NT2/D1 (cell line): ENCODE results near the gene WT1.

ENCODE experiments used
- DNase-seq: peaks from one replicate; pipeline ENCODE4 v3.0.0-alpha.2; 2011; ENCODE audit warnings: low read depth, low spot score
- H3K27me3 ChIP-seq: 2 replicates; pipeline ENCODE4 v1.6.0; 2011; ENCODE audit warnings: mild to moderate bottlenecking; ENCODE audit not compliant: insufficient read length, insufficient read depth
- H3K36me3 ChIP-seq: 2 replicates; pipeline ENCODE4 v1.6.1; 2011; ENCODE audit warnings: mild to moderate bottlenecking, low read length, mixed read lengths; ENCODE audit not compliant: insufficient read depth, insufficient read length
- H3K4me1 ChIP-seq: 2 replicates; pipeline ENCODE4 v1.5.1; 2011; ENCODE audit not compliant: insufficient read depth, insufficient read length
- H3K4me3 ChIP-seq: 2 replicates; pipeline ENCODE4 v1.5.1; 2011; ENCODE audit warnings: low read depth; ENCODE audit not compliant: insufficient read length
- H3K9ac ChIP-seq: 2 replicates; pipeline ENCODE4 v1.6.0; 2011; ENCODE audit warnings: low read depth; ENCODE audit not compliant: insufficient read length
- H3K9me3 ChIP-seq: 2 replicates; pipeline ENCODE4 v1.5.1; 2011; ENCODE audit warnings: mild to moderate bottlenecking, low read length; ENCODE audit not compliant: insufficient read depth
- SUZ12 ChIP-seq: IDR thresholded peaks from 2 replicates; pipeline ENCODE4 v1.6.1; 2011; ENCODE audit not compliant: insufficient read length, insufficient read depth; ENCODE audit errors: extremely low read depth
- YY1 ChIP-seq: IDR thresholded peaks from 2 replicates; pipeline ENCODE4 v1.6.1; 2011; ENCODE audit not compliant: insufficient read length, insufficient read depth
- ZNF274 ChIP-seq: IDR thresholded peaks from 2 replicates; pipeline ENCODE4 v1.6.1; 2011; ENCODE audit warnings: mild to moderate bottlenecking, low read depth, low read length

WT1 gene

DNA sequence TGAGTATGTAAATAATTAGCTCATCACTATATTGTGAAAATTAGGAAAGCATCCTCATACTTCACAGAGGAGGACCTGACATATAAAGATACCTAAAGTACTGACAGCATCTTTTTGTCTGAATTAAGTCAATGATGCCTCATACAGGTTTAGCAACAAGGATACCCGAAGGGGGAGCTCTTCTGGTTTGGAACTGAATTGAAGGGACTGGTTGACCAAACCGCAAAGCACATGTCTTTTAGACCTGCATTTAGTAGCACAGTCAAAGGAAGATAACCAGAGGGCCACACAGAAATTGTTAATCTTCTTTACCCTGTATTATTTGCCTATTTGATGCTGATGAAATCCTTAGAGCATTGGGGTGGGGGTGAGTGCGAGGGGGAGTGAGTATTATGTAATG lies 12.9 kb upstream of the WT1 start:
- H3K4me1 ChIP-seq = no peaks in the 10 kb centered on the region
- H3K36me3 ChIP-seq = no peaks in the 10 kb centered on the region
- no peak for TF ChIP-seq SUZ12
- TF ChIP-seq ZNF274 = no peak
- no peak for TF ChIP-seq YY1
- DNase-seq = no peak
- peaks cover 9% of the 10 kb centered on the region for H3K27me3 ChIP-seq
- no peak overlapping the region for H3K4me3 ChIP-seq
- no peak overlapping the region for H3K9ac ChIP-seq
- no peaks in the 10 kb centered on the region for H3K9me3 ChIP-seq

- H3K4me3 ChIP-seq = no peak overlapping the region
- no peak overlapping the region for H3K9ac ChIP-seq
- no peaks in the 10 kb centered on the region for H3K4me1 ChIP-seq
- peaks cover 19% of the 10 kb centered on the region for H3K27me3 ChIP-seq
- H3K9me3 ChIP-seq = no peaks in the 10 kb centered on the region
- TF ChIP-seq ZNF274 (no peak), SUZ12 (no peak), YY1 (no peak)
- no peaks in the 10 kb centered on the region for H3K36me3 ChIP-seq
- DNase-seq = no peak
Measured at GRCh38 chr11:32447252-32447651, 11.9 kb upstream of the WT1 start.

DNA sequence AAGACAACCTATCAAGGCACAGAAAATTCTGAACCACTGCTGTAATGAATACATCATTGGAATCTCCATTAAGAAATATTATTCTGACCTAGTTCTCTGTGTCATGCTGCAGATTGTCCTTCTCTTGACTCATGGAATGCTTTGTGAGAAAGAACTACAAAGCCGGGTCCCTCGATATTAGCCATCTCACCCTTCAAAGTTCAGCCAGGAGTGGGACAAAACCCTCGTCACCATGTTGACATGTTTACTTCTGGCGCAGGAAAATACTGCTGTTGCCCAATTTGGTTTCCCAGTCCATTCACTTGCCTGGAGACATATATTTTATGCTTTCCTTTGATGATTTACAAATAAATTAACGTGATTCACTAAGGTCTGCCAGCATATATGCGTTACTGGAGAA lies 10.9 kb upstream of the WT1 start:
- Histone ChIP-seq H3K4me1 (no peaks in the 10 kb centered on the region), H3K36me3 (no peaks in the 10 kb centered on the region), H3K9ac (no peak overlapping the region), H3K27me3 (peaks cover 29% of the 10 kb centered on the region), H3K4me3 (no peak overlapping the region), H3K9me3 (no peaks in the 10 kb centered on the region)
- DNase-seq = no peak
- no peak for TF ChIP-seq YY1
- TF ChIP-seq ZNF274 = no peak
- TF ChIP-seq SUZ12 = no peak

DNA sequence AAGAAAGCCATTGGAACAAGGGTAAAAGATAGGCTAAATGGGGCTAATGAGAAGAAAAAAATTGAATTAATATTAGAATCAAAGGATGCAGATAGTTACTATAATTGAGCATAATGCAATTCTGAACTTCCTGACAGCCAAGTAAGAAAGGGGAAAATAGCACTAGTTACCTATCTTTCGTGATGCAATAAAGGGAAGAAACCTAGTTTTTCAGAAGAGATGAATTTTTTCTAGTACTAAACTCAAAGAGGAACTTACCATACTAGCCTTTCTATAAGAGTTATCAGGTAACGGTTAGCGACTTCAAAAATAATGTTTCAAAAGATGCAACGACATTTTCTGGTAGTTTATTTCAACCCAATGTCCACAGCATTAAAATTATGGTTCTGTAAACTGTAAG lies 8.8 kb upstream of the WT1 start:
- H3K9me3 ChIP-seq = no peaks in the 10 kb centered on the region
- no peak overlapping the region for H3K9ac ChIP-seq
- DNase-seq = no peak
- peaks cover 47% of the 10 kb centered on the region for H3K27me3 ChIP-seq
- TF ChIP-seq SUZ12 (no peak), YY1 (no peak), ZNF274 (no peak)
- H3K4me1 ChIP-seq = no peaks in the 10 kb centered on the region
- no peaks in the 10 kb centered on the region for H3K36me3 ChIP-seq
- H3K4me3 ChIP-seq = no peak overlapping the region

- Histone ChIP-seq H3K27me3 (peaks cover 80% of the 10 kb centered on the region), H3K4me3 (no peak overlapping the region), H3K36me3 (no peaks in the 10 kb centered on the region), H3K9me3 (no peaks in the 10 kb centered on the region), H3K9ac (no peak overlapping the region), H3K4me1 (peaks cover 2% of the 10 kb centered on the region)
- no peak for DNase-seq
- TF ChIP-seq YY1 = no peak
- TF ChIP-seq SUZ12 = no peak
- TF ChIP-seq ZNF274 = no peak
Measured at GRCh38 chr11:32440916-32441315, 5.6 kb upstream of the WT1 start.

DNA sequence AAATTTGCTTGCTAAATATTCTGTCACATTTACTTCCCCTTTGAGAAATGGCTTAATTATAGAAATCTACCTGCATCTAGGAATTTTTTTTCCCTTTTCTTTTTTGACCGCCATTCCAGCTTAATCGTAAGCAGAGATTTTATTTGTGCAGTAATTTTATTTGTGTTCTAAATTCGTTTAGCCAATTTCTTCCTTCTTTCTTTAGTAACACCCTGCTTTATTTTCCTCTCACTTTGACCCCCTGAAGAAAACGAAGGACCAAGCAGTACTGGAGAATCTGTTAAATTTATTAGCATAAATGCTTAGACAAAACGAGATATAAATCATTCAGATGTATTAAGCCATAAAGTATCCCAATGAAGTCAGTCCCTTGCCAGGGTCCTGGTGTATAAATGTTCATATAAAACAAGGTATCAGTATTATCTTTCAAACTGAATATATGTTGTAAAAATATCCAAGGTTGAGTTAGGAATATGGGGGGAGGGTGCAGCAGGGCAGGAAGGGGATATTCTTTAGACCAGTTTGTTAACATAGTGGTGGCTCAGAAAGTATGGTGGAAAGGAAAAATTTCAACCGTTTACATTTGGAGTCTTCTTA lies 5.1 kb upstream of the WT1 start:
- Histone ChIP-seq H3K4me3 (no peak overlapping the region), H3K9me3 (no peaks in the 10 kb centered on the region), H3K27me3 (peaks cover 85% of the 10 kb centered on the region), H3K4me1 (peaks cover 2% of the 10 kb centered on the region), H3K36me3 (no peaks in the 10 kb centered on the region), H3K9ac (no peak overlapping the region)
- DNase-seq = no peak
- TF ChIP-seq SUZ12 (no peak), ZNF274 (no peak), YY1 (no peak)

DNA sequence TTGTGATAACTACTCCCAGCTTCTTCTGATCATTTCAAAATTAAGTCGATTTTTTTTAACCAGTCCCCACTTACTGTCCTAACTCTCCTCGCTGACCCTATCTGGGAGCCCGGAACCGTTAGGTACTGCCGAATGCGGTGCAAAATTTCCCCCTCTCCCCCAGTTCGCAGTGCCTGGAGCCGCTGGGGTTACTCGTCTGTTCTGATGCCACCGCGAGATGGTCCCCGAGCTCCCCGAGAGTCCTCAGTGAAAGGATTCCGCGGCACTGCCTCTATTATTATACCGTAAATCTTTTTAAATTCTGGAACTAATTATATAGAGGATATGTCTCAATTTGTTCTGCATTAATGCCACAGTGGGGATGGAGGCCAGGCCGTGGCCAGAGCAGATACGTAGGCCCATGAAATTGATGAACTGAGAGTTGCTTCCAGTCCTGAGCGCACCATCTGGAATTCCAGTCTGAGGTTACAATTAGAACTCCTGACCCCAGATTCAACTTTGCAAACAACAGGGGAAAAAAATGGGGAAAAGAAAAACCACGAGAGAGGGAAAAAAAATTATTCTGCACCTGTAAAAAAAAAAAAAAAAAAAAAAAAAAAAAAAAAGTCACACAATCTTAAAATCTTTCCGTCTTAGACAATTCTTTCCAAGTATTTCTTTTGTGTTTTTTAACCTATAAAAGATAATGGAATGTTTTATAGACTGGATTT lies 4.3 kb upstream of the WT1 start:
- no peak for TF ChIP-seq SUZ12
- no peak for TF ChIP-seq ZNF274
- TF ChIP-seq YY1 = no peak
- Histone ChIP-seq H3K27me3 (peaks cover 90% of the 10 kb centered on the region), H3K4me1 (peaks cover 2% of the 10 kb centered on the region), H3K9ac (no peak overlapping the region), H3K36me3 (no peaks in the 10 kb centered on the region), H3K9me3 (no peaks in the 10 kb centered on the region), H3K4me3 (no peak overlapping the region)
- no peak for DNase-seq
